Activated B cell treated with CpG ODN at 0.5 μM for 24 hours (primary cell): ENCODE results near the gene AK9. TPM values are rescaled to one million over a fixed set of nuclear protein-coding genes. Genes with fewer than 3 reads are reported as not detected.
"Not testable (repeated sequence)": the region's sequence is repeated elsewhere in the genome, so short reads cannot be mapped to it uniquely, and the experiment has no call there.

Experiments
- ATAC-seq: fragments of 200-7000 bp; cut with Tn5 transposase; one replicate; pipeline ENCODE4 v1.10.0; 2021; ENCODE audit warnings: low read depth, mild to moderate bottlenecking, moderate library complexity
- CTCF ChIA-PET: fragments of 350-600 bp; sonication (Branson Sonifier 250); formaldehyde crosslinking; loops from one replicate; lab custom pipeline; 2021; ENCODE audit warnings: antibody characterized with exemption; lab: Charles Lee
- POLR2A ChIA-PET: fragments of 350-600 bp; sonication (Branson Sonifier 250); formaldehyde crosslinking; loops from one replicate; lab custom pipeline; 2021; ENCODE audit warnings: antibody characterized with exemption; lab: Charles Lee
- DNase-seq: peaks from one replicate; pipeline ENCODE4 v3.0.0; 2022
- H3K27ac Mint-ChIP-seq: one replicate; pipeline ENCODE4 v1.8.0; 2020; ENCODE audit warnings: mixed read lengths
- H3K27me3 Mint-ChIP-seq: one replicate; pipeline ENCODE4 v1.8.0; 2021; ENCODE audit warnings: mixed read lengths
- H3K36me3 Mint-ChIP-seq: one replicate; pipeline ENCODE4 v1.8.0; 2021; ENCODE audit warnings: low read depth, mixed read lengths
- H3K4me1 Mint-ChIP-seq: one replicate; pipeline ENCODE4 v1.8.0; 2021; ENCODE audit warnings: mixed read lengths
- H3K4me3 Mint-ChIP-seq: one replicate; pipeline ENCODE4 v1.8.0; 2020; ENCODE audit warnings: mild to moderate bottlenecking, mixed read lengths
- H3K9me3 Mint-ChIP-seq: one replicate; pipeline ENCODE4 v1.8.0; 2020; ENCODE audit warnings: mixed read lengths
- CTCF ChIP-seq: fragments of 200-600 bp; IDR thresholded peaks from one replicate; pipeline ENCODE4 v1.8.0; 2022; ENCODE audit warnings: antibody characterized with exemption, mild to moderate bottlenecking
- intact Hi-C: fragments of 100-400 bp; cut with micrococcal nuclease; formaldehyde crosslinking; loops from one replicate; pipeline ENCODE4 v1.15.1; 2024
- total RNA-seq: library from RNA; stranded (reverse); gene quantifications from 2 replicates; pipeline ENCODE4 v1.2.3, GENCODE V29; 2022

AK9 gene
- total RNA-seq, 1 donor from 2014 or later: 9.1 TPM

DNA sequence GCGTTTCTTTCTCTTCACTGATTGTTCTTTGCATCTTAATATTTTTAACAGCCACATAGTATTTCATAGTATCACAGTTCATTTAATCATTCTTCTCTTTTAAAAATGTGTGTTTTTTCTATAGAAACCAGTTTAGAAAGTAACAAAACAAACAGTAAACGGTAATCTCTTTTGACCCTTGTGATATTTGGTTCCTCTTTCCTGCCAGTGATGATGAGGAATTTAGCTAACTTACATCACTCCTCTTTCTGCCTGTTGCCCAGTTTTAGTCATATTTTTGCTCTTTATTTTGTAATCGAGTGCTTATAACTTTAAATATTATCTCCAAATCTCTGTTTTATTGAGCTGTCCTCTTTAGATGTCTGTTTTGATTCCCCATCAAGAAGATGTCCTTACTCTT lies 169.9 kb downstream of the AK9 start:
- H3K4me1 Mint-ChIP-seq: peaks cover 9% of the 10 kb centered on the region
- DNase-seq (no peak), ATAC-seq (no peak)
- no peak overlapping the region for H3K4me3 Mint-ChIP-seq
- POLR2A ChIA-PET: no interaction called here
- intact Hi-C loops: no loop called here
- peaks cover 4% of the 10 kb centered on the region for H3K9me3 Mint-ChIP-seq
- no peak for TF ChIP-seq CTCF
- H3K27me3 Mint-ChIP-seq: no peaks in the 10 kb centered on the region
- H3K36me3 Mint-ChIP-seq: peaks cover 4% of the 10 kb centered on the region
- no peak overlapping the region for H3K27ac Mint-ChIP-seq
- CTCF ChIA-PET: no interaction called here

- ATAC-seq, intact Hi-C loops: not testable (repeated sequence)
These were observed 171.4 kb downstream of the AK9 start for GRCh38 chr6:109519647-109520046.

GRCh38 chr6:109516929-109517328 lies 174.1 kb downstream of the AK9 start:
- ATAC-seq (no peak), DNase-seq (no peak)
- Mint-ChIP-seq H3K27me3 (no peaks in the 10 kb centered on the region), H3K36me3 (no peaks in the 10 kb centered on the region), H3K9me3 (peaks cover 2% of the 10 kb centered on the region), H3K27ac (no peak overlapping the region), H3K4me3 (no peak overlapping the region), H3K4me1 (peaks cover 19% of the 10 kb centered on the region)
- intact Hi-C loops: no loop called here
- CTCF ChIA-PET: no interaction called here
- TF ChIP-seq CTCF: no peak
- POLR2A ChIA-PET: no interaction called here

More at GRCh38 chr6:109519647-109520046, 171.4 kb downstream of the AK9 start:
- H3K4me3 Mint-ChIP-seq, H3K27ac Mint-ChIP-seq, POLR2A ChIA-PET, H3K36me3 Mint-ChIP-seq, H3K9me3 Mint-ChIP-seq, DNase-seq, CTCF ChIA-PET, H3K27me3 Mint-ChIP-seq: not testable (repeated sequence)
- peaks cover 19% of the 10 kb centered on the region for H3K4me1 Mint-ChIP-seq

DNA sequence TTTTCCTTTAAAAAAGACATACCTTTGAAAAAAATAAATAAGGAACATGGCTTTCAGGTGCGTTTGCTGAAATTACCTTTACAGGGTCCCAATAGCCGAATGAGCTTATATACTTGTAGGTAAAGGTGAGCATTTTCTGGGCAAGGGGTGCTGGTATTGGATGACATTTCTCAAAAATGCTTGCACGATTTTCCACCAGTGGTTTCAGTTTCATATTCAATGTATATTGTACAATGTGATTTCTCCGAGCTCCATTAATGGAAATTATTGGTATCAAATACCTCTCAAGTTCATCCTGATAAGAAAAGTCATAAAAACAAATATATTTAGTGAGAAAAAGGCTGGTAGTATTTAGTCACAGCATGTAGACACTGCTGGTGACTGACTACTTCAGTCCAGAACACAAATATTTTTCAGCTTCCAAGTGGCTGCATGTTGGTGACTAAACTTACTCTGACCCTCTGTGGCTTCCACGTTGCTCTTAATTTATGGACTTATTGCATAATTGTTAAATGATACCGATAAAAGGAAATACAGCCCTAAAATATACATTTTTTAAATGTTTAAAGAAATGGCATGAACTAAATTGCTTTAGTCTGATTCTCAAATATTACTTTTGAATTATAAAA lies 175.1 kb downstream of the AK9 start:
- peaks cover 19% of the 10 kb centered on the region for H3K4me1 Mint-ChIP-seq
- DNase-seq: no peak
- ChIA-PET POLR2A (interaction anchor here (1.3 kb wide), 1 partner anchor 34 kb away, joined by 3 read pairs; no protein-coding TSS in a partner anchor), CTCF (no interaction called here)
- ATAC-seq: no peak
- no peak for TF ChIP-seq CTCF
- H3K27ac Mint-ChIP-seq: no peak overlapping the region
- no peaks in the 10 kb centered on the region for H3K36me3 Mint-ChIP-seq
- H3K4me3 Mint-ChIP-seq: peak overlapping the region; percentile 47
- intact Hi-C loops: no loop called here
- H3K27me3 Mint-ChIP-seq: no peaks in the 10 kb centered on the region
- H3K9me3 Mint-ChIP-seq: peaks cover 2% of the 10 kb centered on the region

- no peak overlapping the region for H3K27ac Mint-ChIP-seq
These were observed 176.1 kb downstream of the AK9 start for GRCh38 chr6:109514946-109515345.

More at GRCh38 chr6:109514946-109515345, 176.1 kb downstream of the AK9 start:
- CTCF ChIA-PET: interaction anchor here (0.8 kb wide), 1 partner anchor 525 kb away, joined by 3 read pairs; no protein-coding TSS in a partner anchor
- no peaks in the 10 kb centered on the region for H3K9me3 Mint-ChIP-seq
- TF ChIP-seq CTCF: no peak
- ATAC-seq (no peak), DNase-seq (no peak)
- POLR2A ChIA-PET: no interaction called here
- H3K4me3 Mint-ChIP-seq: no peak overlapping the region
- intact Hi-C loops: no loop called here
- H3K36me3 Mint-ChIP-seq: no peaks in the 10 kb centered on the region
- peaks cover 19% of the 10 kb centered on the region for H3K4me1 Mint-ChIP-seq
- H3K27me3 Mint-ChIP-seq: no peaks in the 10 kb centered on the region
